Rectal smooth muscle tissue (tissue), 1 donor: Measurements from ENCODE around the gene SH3BGR.

Source experiments
- H3K27ac ChIP-seq: one replicate; pipeline ENCODE4 v1.7.0; 2013; ENCODE audit warnings: low read depth, low read length, inconsistent platforms
- H3K27me3 ChIP-seq: one replicate; pipeline ENCODE4 v1.7.0; 2013; ENCODE audit warnings: low read length; ENCODE audit not compliant: control insufficient read depth, insufficient read depth
- H3K36me3 ChIP-seq: one replicate; pipeline ENCODE4 v1.7.0; 2013; ENCODE audit warnings: low read length; ENCODE audit not compliant: control insufficient read depth, insufficient read depth
- H3K4me1 ChIP-seq: one replicate; pipeline ENCODE4 v1.7.0; 2013; ENCODE audit warnings: low read length; ENCODE audit not compliant: control insufficient read depth, insufficient read depth
- H3K4me3 ChIP-seq: one replicate; pipeline ENCODE4 v1.7.0; 2013; ENCODE audit warnings: low read length
- H3K9ac ChIP-seq: one replicate; pipeline ENCODE4 v1.7.0; 2013; ENCODE audit warnings: low read length

SH3BGR gene

DNA sequence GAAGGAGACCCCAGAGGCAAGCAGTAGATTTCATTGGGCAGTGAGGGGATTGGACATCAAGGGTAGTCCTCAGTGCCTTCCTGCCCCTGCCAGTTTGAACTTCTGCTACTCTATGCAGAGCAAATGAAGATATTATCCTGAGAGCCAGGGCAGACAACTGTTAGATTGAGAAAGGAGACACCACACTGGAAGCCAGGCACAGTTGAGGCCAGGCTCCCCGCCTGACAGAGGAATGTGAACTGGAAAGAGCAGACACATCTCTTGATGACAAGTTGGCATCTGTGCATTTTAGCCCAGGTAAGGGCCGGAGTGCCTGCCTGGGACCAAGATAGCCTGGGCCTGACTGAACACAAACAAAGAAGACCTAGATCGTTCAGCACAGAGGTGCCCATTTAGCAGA lies 16.0 kb downstream of the SH3BGR start:
- no peak overlapping the region for H3K9ac ChIP-seq
- no peak overlapping the region for H3K27ac ChIP-seq
- no peaks in the 10 kb centered on the region for H3K27me3 ChIP-seq
- no peaks in the 10 kb centered on the region for H3K4me1 ChIP-seq
- no peak overlapping the region for H3K4me3 ChIP-seq
- H3K36me3 ChIP-seq, result no peaks in the 10 kb centered on the region

DNA sequence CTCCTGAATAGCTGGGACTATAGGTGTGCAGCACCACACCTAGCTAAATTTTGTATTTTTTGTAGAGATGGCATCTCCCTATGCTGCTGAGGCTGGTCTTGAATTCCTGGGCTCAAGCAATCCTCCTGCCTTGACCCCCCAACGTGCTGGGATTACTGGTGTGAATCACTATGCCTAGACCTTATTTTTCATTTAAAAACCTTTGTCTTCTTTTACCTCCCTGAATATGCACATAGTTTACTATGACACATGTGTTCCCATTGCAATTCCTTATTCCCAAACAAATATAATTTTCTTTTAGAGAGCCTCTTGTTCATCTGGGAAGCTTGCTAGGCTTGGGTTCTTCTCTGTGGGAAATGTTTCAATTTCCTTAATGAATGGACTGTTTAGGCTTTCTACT lies 16.8 kb downstream of the SH3BGR start:
- Histone ChIP-seq H3K27me3 (no peaks in the 10 kb centered on the region), H3K36me3 (no peaks in the 10 kb centered on the region), H3K27ac (no peak overlapping the region), H3K9ac (no peak overlapping the region), H3K4me3 (no peak overlapping the region), H3K4me1 (no peaks in the 10 kb centered on the region)

DNA sequence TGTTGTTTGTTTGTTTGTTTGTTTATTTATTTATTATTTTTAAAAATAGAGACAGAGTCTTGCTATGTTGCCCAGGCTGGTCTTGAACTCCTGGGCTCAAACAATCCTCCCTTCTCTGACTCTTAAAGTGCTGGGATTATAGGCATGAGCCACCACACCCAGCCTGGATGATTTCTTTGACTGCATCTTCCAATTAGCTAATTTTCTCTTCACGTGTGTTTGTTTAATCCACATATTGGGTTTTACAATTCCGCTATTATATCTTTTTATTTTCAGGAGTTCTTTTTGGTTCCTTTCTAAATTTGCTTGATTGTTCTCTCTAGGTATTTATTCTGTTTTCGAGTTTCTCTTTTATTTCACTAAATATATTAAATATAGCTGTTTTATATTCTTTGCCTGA lies 19.8 kb downstream of the SH3BGR start:
- Histone ChIP-seq H3K27ac (no peak overlapping the region), H3K36me3 (no peaks in the 10 kb centered on the region), H3K4me1 (no peaks in the 10 kb centered on the region), H3K9ac (no peak overlapping the region), H3K4me3 (no peak overlapping the region), H3K27me3 (no peaks in the 10 kb centered on the region)

GRCh38 chr21:39472786-39473185 lies 21.0 kb downstream of the SH3BGR start:
- H3K4me1 ChIP-seq, result no peaks in the 10 kb centered on the region
- no peaks in the 10 kb centered on the region for H3K36me3 ChIP-seq
- H3K27me3 ChIP-seq, result no peaks in the 10 kb centered on the region
- H3K9ac ChIP-seq, result no peak overlapping the region
- H3K4me3 ChIP-seq, result no peak overlapping the region
- H3K27ac ChIP-seq, result no peak overlapping the region

GRCh38 chr21:39474611-39475010 lies 22.8 kb downstream of the SH3BGR start:
- Histone ChIP-seq H3K36me3 (no peaks in the 10 kb centered on the region), H3K9ac (no peak overlapping the region), H3K4me1 (no peaks in the 10 kb centered on the region), H3K27me3 (no peaks in the 10 kb centered on the region), H3K4me3 (no peak overlapping the region), H3K27ac (no peak overlapping the region)

GRCh38 chr21:39479164-39479813 lies 27.5 kb downstream of the SH3BGR start:
- Histone ChIP-seq H3K36me3 (no peaks in the 10 kb centered on the region), H3K27ac (no peak overlapping the region), H3K4me3 (no peak overlapping the region), H3K4me1 (no peaks in the 10 kb centered on the region), H3K27me3 (no peaks in the 10 kb centered on the region), H3K9ac (no peak overlapping the region)

GRCh38 chr21:39479814-39480182 lies 28.0 kb downstream of the SH3BGR start:
- no peak overlapping the region for H3K4me3 ChIP-seq
- no peaks in the 10 kb centered on the region for H3K4me1 ChIP-seq
- no peak overlapping the region for H3K27ac ChIP-seq
- no peaks in the 10 kb centered on the region for H3K36me3 ChIP-seq
- H3K9ac ChIP-seq, result no peak overlapping the region
- H3K27me3 ChIP-seq, result no peaks in the 10 kb centered on the region

DNA sequence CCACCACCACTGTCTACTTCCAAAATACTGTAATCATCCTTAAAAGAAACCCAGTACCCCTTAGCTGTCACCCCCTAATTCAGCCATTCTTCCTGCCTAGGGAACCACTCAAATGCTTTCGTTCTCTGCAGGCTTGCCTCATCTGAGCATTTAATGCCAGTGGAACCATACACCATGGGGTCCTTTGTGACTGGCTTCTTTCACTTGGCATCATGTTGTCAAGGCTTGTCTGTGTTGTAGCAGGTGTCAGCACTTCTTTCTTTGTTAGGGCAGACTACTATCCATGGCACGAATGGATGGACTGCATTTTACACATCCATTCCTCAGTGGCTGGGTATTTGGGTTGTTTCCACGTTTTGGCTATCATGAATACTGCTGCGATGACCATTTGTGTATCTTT lies 28.5 kb downstream of the SH3BGR start:
- Histone ChIP-seq H3K4me1 (no peaks in the 10 kb centered on the region), H3K27ac (no peak overlapping the region), H3K27me3 (no peaks in the 10 kb centered on the region), H3K4me3 (no peak overlapping the region), H3K36me3 (no peaks in the 10 kb centered on the region), H3K9ac (no peak overlapping the region)

DNA sequence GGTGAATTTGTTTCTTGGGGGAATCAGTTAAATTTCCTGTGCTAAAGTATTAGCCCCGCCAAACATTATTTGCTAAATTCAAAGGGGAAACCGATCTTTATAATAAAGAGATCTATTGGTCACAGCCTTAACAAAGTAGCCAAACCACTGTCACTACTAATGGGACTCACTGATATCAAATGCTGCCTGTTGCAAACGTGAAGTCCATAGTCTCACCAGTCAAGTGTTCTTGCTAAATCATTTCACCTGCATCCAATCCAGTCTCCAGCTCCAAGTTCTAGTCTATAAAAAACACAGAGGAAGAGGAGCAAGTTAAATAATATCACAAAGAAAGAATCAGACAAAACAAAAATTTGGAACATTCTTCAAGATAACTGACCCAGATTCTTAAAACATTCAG lies 30.1 kb downstream of the SH3BGR start:
- no peaks in the 10 kb centered on the region for H3K27me3 ChIP-seq
- no peaks in the 10 kb centered on the region for H3K4me1 ChIP-seq
- H3K9ac ChIP-seq, result no peak overlapping the region
- H3K36me3 ChIP-seq, result no peaks in the 10 kb centered on the region
- H3K27ac ChIP-seq, result no peak overlapping the region
- H3K4me3 ChIP-seq, result no peak overlapping the region

DNA sequence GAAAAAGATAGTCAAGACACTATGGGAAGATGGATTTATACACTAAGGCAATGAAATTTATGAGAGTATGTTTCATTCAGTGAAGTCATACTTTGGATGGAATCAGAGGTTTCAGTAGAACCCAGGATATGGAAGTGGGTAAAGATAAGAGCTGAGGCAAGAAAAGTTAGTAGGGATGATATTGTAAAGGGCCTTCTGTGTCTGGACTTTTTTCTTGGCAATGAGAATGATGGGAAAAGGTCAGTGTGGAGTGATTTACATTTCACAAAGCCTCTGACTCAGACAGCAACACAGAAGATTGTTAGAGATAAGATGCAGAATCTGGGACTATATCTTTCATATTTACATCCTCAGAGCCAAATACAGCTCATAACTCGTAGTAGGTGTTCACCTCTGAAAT lies 32.1 kb downstream of the SH3BGR start:
- no peaks in the 10 kb centered on the region for H3K4me1 ChIP-seq
- no peak overlapping the region for H3K27ac ChIP-seq
- no peak overlapping the region for H3K9ac ChIP-seq
- H3K4me3 ChIP-seq, result no peak overlapping the region
- no peaks in the 10 kb centered on the region for H3K36me3 ChIP-seq
- no peaks in the 10 kb centered on the region for H3K27me3 ChIP-seq

GRCh38 chr21:39484711-39485276 lies 33.0 kb downstream of the SH3BGR start:
- H3K36me3 ChIP-seq, result no peaks in the 10 kb centered on the region
- H3K27ac ChIP-seq, result no peak overlapping the region
- H3K27me3 ChIP-seq, result no peaks in the 10 kb centered on the region
- no peak overlapping the region for H3K9ac ChIP-seq
- no peaks in the 10 kb centered on the region for H3K4me1 ChIP-seq
- no peak overlapping the region for H3K4me3 ChIP-seq

DNA sequence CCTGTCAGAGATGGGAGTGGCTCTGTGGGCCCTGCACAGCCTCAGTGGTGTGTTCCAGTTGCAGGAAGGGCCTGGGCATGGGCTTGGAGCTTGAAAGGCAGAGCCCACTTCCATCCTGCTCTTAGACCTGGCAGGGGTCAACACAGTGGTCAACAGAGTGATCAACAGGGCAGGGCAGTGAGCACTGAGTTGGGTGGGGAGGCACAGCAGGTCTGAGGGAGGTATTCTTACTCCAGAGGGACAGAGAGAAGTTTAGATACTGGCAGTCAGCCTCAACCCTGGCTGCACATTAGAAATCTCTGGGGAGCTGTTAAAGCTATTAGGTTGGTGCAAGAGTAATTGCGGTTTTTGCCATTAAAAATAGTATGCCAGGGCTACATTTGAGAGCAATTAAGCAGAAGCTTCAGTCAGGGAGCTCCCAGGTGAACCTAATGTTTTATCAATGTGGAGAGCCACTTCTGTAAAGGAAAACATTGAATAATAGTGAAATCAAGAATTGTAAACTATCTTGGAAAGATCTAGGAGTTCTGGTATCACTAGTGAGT lies 37.7 kb downstream of the SH3BGR start:
- H3K9ac ChIP-seq, result no peak overlapping the region
- no peak overlapping the region for H3K4me3 ChIP-seq

GRCh38 chr21:39499156-39499555 lies 47.4 kb downstream of the SH3BGR start:
- Histone ChIP-seq H3K36me3 (no peaks in the 10 kb centered on the region), H3K4me3 (no peak overlapping the region), H3K27ac (no peak overlapping the region), H3K4me1 (no peaks in the 10 kb centered on the region), H3K27me3 (no peaks in the 10 kb centered on the region), H3K9ac (no peak overlapping the region)

More for the DNA sequence above, 37.7 kb downstream of the SH3BGR start:
- Histone ChIP-seq H3K27ac (no peak overlapping the region), H3K36me3 (no peaks in the 10 kb centered on the region), H3K27me3 (no peaks in the 10 kb centered on the region), H3K4me1 (no peaks in the 10 kb centered on the region)
